Mesenchymal stem cell (in vitro differentiated cells and primary cell): ENCODE measurements around the gene IQCF6.

Experiments used
- DNase-seq: peaks from one replicate; pipeline ENCODE4 v3.0.0-alpha.2; 2013
- H2AFZ ChIP-seq: one replicate; pipeline ENCODE4 v1.6.1; 2013; ENCODE audit warnings: low read depth, mild to moderate bottlenecking, control low read depth, inconsistent platforms, low read length, moderate library complexity
- H2AK5ac ChIP-seq: 2 replicates; pipeline ENCODE4 v1.6.1; 2013; ENCODE audit warnings: low read length, moderate library complexity, mild to moderate bottlenecking, inconsistent platforms; ENCODE audit not compliant: severe bottlenecking
- H2BK120ac ChIP-seq: one replicate; pipeline ENCODE4 v1.6.1; 2013; ENCODE audit warnings: low read depth, mild to moderate bottlenecking, inconsistent platforms, low read length, moderate library complexity
- H2BK12ac ChIP-seq, 2 experiments: one replicate each; pipeline ENCODE4 v1.6.1; 2013; ENCODE audit warnings: inconsistent platforms in 2 of 2, low read length in 2 of 2, mild to moderate bottlenecking in 2 of 2, moderate library complexity in 2 of 2, control low read depth in 1 of 2
- H2BK15ac ChIP-seq: one replicate; pipeline ENCODE4 v1.6.1; 2013; ENCODE audit warnings: mild to moderate bottlenecking, low read depth, inconsistent platforms; ENCODE audit not compliant: poor library complexity, severe bottlenecking
- H2BK5ac ChIP-seq: 2 replicates; pipeline ENCODE4 v1.6.1; 2013; ENCODE audit warnings: low read depth, mild to moderate bottlenecking, low read length, control low read depth, inconsistent platforms; ENCODE audit not compliant: poor library complexity, severe bottlenecking
- H3K14ac ChIP-seq, 2 experiments: one replicate each; pipeline ENCODE4 v1.6.1; 2013; ENCODE audit warnings: inconsistent platforms in 2 of 2, low read length in 2 of 2, control low read depth in 1 of 2, mild to moderate bottlenecking in 1 of 2, moderate library complexity in 1 of 2
- H3K18ac ChIP-seq, 2 experiments: one replicate each; pipeline ENCODE4 v1.6.1; 2013; ENCODE audit warnings: inconsistent platforms in 2 of 2, low read length in 2 of 2, control low read depth in 1 of 2, low read depth in 1 of 2, mild to moderate bottlenecking in 1 of 2
- H3K23ac ChIP-seq, 2 experiments: one replicate each; pipeline ENCODE4 v1.6.1; 2013; ENCODE audit warnings: inconsistent platforms in 2 of 2, low read length in 2 of 2, mild to moderate bottlenecking in 2 of 2, moderate library complexity in 2 of 2, control low read depth in 1 of 2
- H3K27ac ChIP-seq: 2 replicates; pipeline ENCODE4 v1.5.1; 2013; ENCODE audit warnings: mild to moderate bottlenecking, moderate library complexity, low read length, control low read depth, inconsistent platforms; ENCODE audit not compliant: poor library complexity, severe bottlenecking
- H3K27me3 ChIP-seq, 2 experiments: 2 replicates each; pipeline versions ENCODE4 v1.6.1 to v1.7.0; 2013; ENCODE audit warnings: low read length in 2 of 2, mild to moderate bottlenecking in 2 of 2, moderate library complexity in 2 of 2, control low read depth in 1 of 2, inconsistent platforms in 1 of 2; ENCODE audit not compliant: control insufficient read depth in 1 of 2, insufficient read depth in 1 of 2
- H3K36me3 ChIP-seq, 2 experiments: 2 replicates each; pipeline versions ENCODE4 v1.6.1 to v1.7.0; 2013; ENCODE audit warnings: low read length in 2 of 2, control low read depth in 1 of 2, inconsistent platforms in 1 of 2, low read depth in 1 of 2, mild to moderate bottlenecking in 1 of 2; ENCODE audit not compliant: insufficient read depth in 2 of 2, control insufficient read depth in 1 of 2
- H3K4ac ChIP-seq, 2 experiments: one replicate each; pipeline ENCODE4 v1.6.1; 2013; ENCODE audit warnings: inconsistent platforms in 2 of 2, low read length in 2 of 2, mild to moderate bottlenecking in 2 of 2, moderate library complexity in 2 of 2, control low read depth in 1 of 2, low read depth in 1 of 2
- H3K4me1 ChIP-seq: 2 replicates; pipeline ENCODE4 v1.6.1; 2013; ENCODE audit warnings: low read depth, low read length, control low read depth; ENCODE audit not compliant: control insufficient read depth, insufficient read depth
- H3K4me2 ChIP-seq: 2 replicates; pipeline ENCODE4 v1.6.1; 2013; ENCODE audit warnings: low read length, mild to moderate bottlenecking, inconsistent platforms; ENCODE audit not compliant: poor library complexity, severe bottlenecking
- H3K4me3 ChIP-seq, 2 experiments: 2 replicates each; pipeline versions ENCODE4 v1.5.1 to v1.7.0; 2013; ENCODE audit warnings: low read length in 2 of 2, mild to moderate bottlenecking in 2 of 2, control low read depth in 1 of 2, low read depth in 1 of 2; ENCODE audit not compliant: insufficient read depth in 1 of 2
- H3K79me1 ChIP-seq: replicated peaks from 2 replicates; pipeline ENCODE4 v1.6.1; 2013; ENCODE audit warnings: mild to moderate bottlenecking, control low read depth, low read length, inconsistent platforms; ENCODE audit not compliant: poor library complexity, severe bottlenecking
- H3K9ac ChIP-seq: 2 replicates; pipeline ENCODE4 v1.7.0; 2013; ENCODE audit warnings: mild to moderate bottlenecking, low read length, moderate library complexity
- H3K9me3 ChIP-seq: 2 replicates; pipeline ENCODE4 v1.7.0; 2013; ENCODE audit warnings: mild to moderate bottlenecking, low read length; ENCODE audit not compliant: control insufficient read depth
- H4K8ac ChIP-seq: one replicate; pipeline ENCODE4 v1.6.1; 2013; ENCODE audit warnings: inconsistent platforms, mild to moderate bottlenecking, low read length, moderate library complexity
- H4K91ac ChIP-seq: one replicate; pipeline ENCODE4 v1.6.1; 2013; ENCODE audit warnings: mild to moderate bottlenecking, low read length, inconsistent platforms
- WGBS: methylation state at CpG from one replicate; pipeline ENCODE4 v1.1.7; 2013; ENCODE audit warnings: mixed read lengths; 5-methylcytosine and 5-hydroxymethylcytosine counted together

Gene IQCF6

GRCh38 chr3:51799879-51800749 lies 21.1 kb upstream of the IQCF6 start:
- Histone ChIP-seq H2BK5ac (no peak overlapping the region), H2BK12ac (no peak overlapping the region), H3K4me2 (no peak overlapping the region), H2AFZ (no peak overlapping the region), H4K91ac (no peak overlapping the region), H3K18ac (no peak overlapping the region), H4K8ac (no peak overlapping the region), H3K4me3 (no peak overlapping the region), H3K79me1 (no peaks in the 10 kb centered on the region), H3K4ac (no peak overlapping the region), H3K9me3 (no peaks in the 10 kb centered on the region), H3K23ac (no peak overlapping the region), H2BK120ac (no peak overlapping the region), H2AK5ac (no peak overlapping the region), H3K14ac (no peak overlapping the region), H3K27me3 (peaks cover 34 to 69% of the 10 kb centered on the region in 2 experiments), H3K36me3 (no peaks in the 10 kb centered on the region), H2BK15ac (no peak overlapping the region), H3K4me1 (no peaks in the 10 kb centered on the region), H3K27ac (no peak overlapping the region), H3K9ac (no peak overlapping the region)
- DNase-seq: peak; percentile 63
- WGBS: 30% methylated on average over 2 of the region's 3 CpGs

DNA sequence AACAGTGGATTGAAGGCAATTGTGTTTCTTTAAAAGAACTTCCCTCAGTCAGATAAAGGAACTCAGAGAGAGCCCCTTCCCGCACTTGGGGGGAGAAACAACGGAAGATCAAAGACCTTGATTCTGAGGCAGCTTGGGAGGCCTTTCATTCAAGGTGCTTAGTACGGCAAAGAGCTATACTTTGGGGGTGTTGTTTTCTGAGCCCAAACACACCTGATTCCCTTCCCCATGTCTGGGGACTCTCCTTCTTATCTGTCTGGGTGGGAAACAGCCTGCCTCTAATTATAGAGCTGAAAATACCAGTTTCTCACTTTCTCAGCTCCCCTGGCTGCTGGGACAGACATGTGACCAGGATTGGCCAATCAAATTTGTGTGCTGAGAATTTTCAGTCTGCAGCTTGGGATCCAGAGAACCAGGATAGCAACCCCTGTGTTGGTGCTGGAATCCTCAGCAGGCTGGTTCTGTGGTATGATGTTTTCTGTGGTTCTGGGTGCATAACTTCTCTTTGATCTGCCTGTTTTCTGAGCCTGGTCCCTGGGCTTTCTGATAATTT lies 19.4 kb upstream of the IQCF6 start:
- no peak overlapping the region for H3K18ac ChIP-seq
- H3K14ac ChIP-seq: no peak overlapping the region
- H3K23ac ChIP-seq: no peak overlapping the region
- no peak overlapping the region for H3K4me2 ChIP-seq
- H3K79me1 ChIP-seq: no peaks in the 10 kb centered on the region
- no peak overlapping the region for H3K4me3 ChIP-seq
- no peak overlapping the region for H2AFZ ChIP-seq
- no peak overlapping the region for H3K9ac ChIP-seq
- no peak overlapping the region for H4K8ac ChIP-seq
- no peaks in the 10 kb centered on the region for H3K4me1 ChIP-seq
- 64% methylated on average over 3 of the region's 3 CpGs for WGBS
- H3K36me3 ChIP-seq: no peaks in the 10 kb centered on the region
- H2AK5ac ChIP-seq: no peak overlapping the region
- peaks cover 34 to 66% of the 10 kb centered on the region in 2 experiments for H3K27me3 ChIP-seq
- no peak for DNase-seq
- no peaks in the 10 kb centered on the region for H3K9me3 ChIP-seq
- no peak overlapping the region for H3K4ac ChIP-seq
- H2BK15ac ChIP-seq: no peak overlapping the region
- H2BK12ac ChIP-seq: no peak overlapping the region
- H2BK5ac ChIP-seq: no peak overlapping the region
- no peak overlapping the region for H3K27ac ChIP-seq
- H2BK120ac ChIP-seq: no peak overlapping the region
- no peak overlapping the region for H4K91ac ChIP-seq

- Histone ChIP-seq H2BK15ac (no peak overlapping the region), H3K18ac (no peak overlapping the region), H3K4me3 (no peak overlapping the region), H3K27ac (no peak overlapping the region), H3K4me2 (no peak overlapping the region), H3K23ac (no peak overlapping the region), H2AK5ac (no peak overlapping the region), H3K4me1 (no peaks in the 10 kb centered on the region), H4K8ac (no peak overlapping the region), H3K9me3 (no peaks in the 10 kb centered on the region), H3K27me3 (peaks cover 27 to 53% of the 10 kb centered on the region in 2 experiments), H4K91ac (no peak overlapping the region), H3K14ac (no peak overlapping the region), H2AFZ (no peak overlapping the region), H2BK5ac (no peak overlapping the region), H2BK120ac (no peak overlapping the region), H3K36me3 (no peaks in the 10 kb centered on the region), H3K79me1 (no peaks in the 10 kb centered on the region), H3K4ac (no peak overlapping the region), H3K9ac (no peak overlapping the region), H2BK12ac (no peak overlapping the region)
- WGBS: 96% methylated on average over 1 of the region's 1 CpG
- no peak for DNase-seq
These were observed 17.8 kb upstream of the IQCF6 start for GRCh38 chr3:51796854-51797253.

DNA sequence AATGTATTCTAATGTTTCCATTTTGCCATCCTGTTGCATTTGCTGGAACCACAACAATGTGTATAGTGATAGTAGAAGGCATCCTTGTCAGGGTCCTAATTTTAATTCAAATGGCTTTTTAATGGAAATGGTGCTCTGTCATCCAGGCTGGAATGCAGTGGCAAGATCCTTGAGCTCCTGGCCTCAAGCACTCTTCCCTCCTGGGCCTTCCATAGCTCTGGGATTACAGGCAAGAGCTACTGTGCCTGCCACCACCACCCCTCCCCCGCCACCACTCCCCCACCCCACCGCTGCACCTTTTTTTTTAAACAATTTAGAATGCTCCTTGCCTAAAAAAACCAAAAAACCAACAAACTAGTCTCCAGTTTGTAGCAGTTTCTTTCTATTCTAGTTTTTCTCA lies 15.2 kb upstream of the IQCF6 start:
- no peak overlapping the region for H4K8ac ChIP-seq
- H2BK12ac ChIP-seq: no peak overlapping the region
- H2BK15ac ChIP-seq: no peak overlapping the region
- no peak overlapping the region for H3K18ac ChIP-seq
- no peak overlapping the region for H3K27ac ChIP-seq
- no peak overlapping the region for H2AK5ac ChIP-seq
- no peak overlapping the region for H2BK120ac ChIP-seq
- no peaks in the 10 kb centered on the region for H3K4me1 ChIP-seq
- no peak overlapping the region for H2BK5ac ChIP-seq
- no peak overlapping the region for H2AFZ ChIP-seq
- H3K4me3 ChIP-seq: no peak overlapping the region
- H4K91ac ChIP-seq: no peak overlapping the region
- no peak overlapping the region for H3K4me2 ChIP-seq
- H3K4ac ChIP-seq: no peak overlapping the region
- WGBS: no CpG with 5 or more reads among the region's 2 CpGs
- no peaks in the 10 kb centered on the region for H3K36me3 ChIP-seq
- DNase-seq: no peak
- no peak overlapping the region for H3K9ac ChIP-seq
- no peaks in the 10 kb centered on the region for H3K9me3 ChIP-seq
- no peak overlapping the region for H3K23ac ChIP-seq
- peaks cover 22 to 45% of the 10 kb centered on the region in 2 experiments for H3K27me3 ChIP-seq
- H3K79me1 ChIP-seq: no peaks in the 10 kb centered on the region
- H3K14ac ChIP-seq: no peak overlapping the region
